B cell (primary cell): ENCODE measurements around the gene EML2.

Source experiments
- EZH2 ChIP-seq: IDR thresholded peaks from 2 replicates; pipeline ENCODE4 v1.6.1; 2012; ENCODE audit warnings: borderline replicate concordance, low read depth, mild to moderate bottlenecking, moderate library complexity, low read length; ENCODE audit not compliant: insufficient read depth, poor library complexity, severe bottlenecking
- TF ChIP-seq, protein P1 (sequence below): fragments of 200-600 bp; IDR thresholded peaks from one replicate; pipeline ENCODE4 v1.8.0; 2022; ENCODE audit warnings: antibody characterized with exemption, mild to moderate bottlenecking

DNA sequence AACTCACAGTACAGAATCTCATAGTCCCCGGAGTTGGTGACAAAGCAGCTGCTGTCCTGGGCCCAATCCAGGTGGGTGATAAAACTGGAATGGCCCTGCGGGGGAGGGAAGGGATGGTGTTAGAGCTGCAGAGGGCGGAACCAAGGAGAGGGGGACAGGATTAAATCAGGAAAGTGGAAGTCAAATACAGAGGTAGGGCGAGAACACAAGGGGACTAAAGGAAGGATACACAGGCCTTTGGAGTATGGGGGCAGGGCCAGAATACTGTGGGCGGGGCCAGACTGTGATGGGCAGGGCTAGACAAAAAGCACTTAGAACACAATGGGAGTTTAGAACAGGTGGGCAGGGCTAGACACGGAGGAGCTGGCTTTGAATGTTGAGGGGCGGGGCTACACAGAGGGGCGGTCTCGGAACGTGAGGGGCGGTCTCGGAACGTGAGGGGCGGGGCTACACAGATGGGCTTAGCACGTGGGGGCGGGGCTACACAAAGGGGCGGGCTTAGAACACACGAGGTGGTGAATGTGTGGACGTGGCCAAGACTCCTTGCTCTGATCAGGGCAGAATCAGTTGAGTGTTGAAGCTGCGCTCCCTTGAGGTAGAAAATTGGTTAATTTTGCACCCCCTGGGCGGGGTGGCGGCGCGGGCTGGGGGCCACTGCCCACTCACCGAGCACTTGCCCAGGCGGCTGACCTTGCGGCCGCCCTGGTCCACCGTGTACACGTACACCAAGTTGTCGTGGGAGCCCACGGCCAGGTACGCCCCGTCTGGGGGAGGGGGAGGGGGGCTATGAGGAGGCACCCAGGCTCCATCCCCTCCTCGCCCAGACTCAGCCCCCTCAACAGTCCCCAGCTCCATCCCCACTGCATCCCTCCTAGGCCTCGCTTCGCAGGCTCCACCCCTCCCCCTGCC is 23.1 kb downstream of the EML2 start:
- no peak for TF ChIP-seq EZH2
- TF ChIP-seq, protein P1, sequence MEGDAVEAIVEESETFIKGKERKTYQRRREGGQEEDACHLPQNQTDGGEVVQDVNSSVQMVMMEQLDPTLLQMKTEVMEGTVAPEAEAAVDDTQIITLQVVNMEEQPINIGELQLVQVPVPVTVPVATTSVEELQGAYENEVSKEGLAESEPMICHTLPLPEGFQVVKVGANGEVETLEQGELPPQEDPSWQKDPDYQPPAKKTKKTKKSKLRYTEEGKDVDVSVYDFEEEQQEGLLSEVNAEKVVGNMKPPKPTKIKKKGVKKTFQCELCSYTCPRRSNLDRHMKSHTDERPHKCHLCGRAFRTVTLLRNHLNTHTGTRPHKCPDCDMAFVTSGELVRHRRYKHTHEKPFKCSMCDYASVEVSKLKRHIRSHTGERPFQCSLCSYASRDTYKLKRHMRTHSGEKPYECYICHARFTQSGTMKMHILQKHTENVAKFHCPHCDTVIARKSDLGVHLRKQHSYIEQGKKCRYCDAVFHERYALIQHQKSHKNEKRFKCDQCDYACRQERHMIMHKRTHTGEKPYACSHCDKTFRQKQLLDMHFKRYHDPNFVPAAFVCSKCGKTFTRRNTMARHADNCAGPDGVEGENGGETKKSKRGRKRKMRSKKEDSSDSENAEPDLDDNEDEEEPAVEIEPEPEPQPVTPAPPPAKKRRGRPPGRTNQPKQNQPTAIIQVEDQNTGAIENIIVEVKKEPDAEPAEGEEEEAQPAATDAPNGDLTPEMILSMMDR = no peak
